GM12892 (cell line): Measurements from ENCODE around the gene NOL4.
A peak's percentile ranks its signal among the peaks of the same experiment; 100 is the strongest.

Experiments
- DNase-seq: peaks from one replicate; pipeline ENCODE4 v3.0.0; 2011; ENCODE audit not compliant: insufficient read length
- FAIRE-seq: peaks from 2 replicates; lab custom pipeline; 2011; peaks lifted over from hg19 to GRCh38; lab: Jason Lieb, UNC
- POLR2A ChIP-seq: IDR thresholded peaks from 2 replicates; pipeline ENCODE4 v1.6.1; 2011; ENCODE audit warnings: low read depth, low read length, control low read depth
- POLR2AphosphoS5 ChIP-seq: IDR thresholded peaks from 2 replicates; pipeline ENCODE4 v1.6.1; 2011; ENCODE audit warnings: low read depth, low read length, control low read depth
- TAF1 ChIP-seq: IDR thresholded peaks from 2 replicates; pipeline ENCODE4 v1.6.1; 2011; ENCODE audit warnings: low read depth, mild to moderate bottlenecking, control low read depth, low read length, borderline replicate concordance

NOL4 gene

GRCh38 chr18:34222307-34223163 is 2.2 kb downstream of the NOL4 start:
- peak; percentile 92 for FAIRE-seq
- DNase-seq = no peak
- TF ChIP-seq POLR2A (no peak), TAF1 (no peak), POLR2AphosphoS5 (0 out of 2 replicates have a peak, but pooled peaks have one; percentile 19)

- TF ChIP-seq POLR2AphosphoS5 (no peak), POLR2A (no peak), TAF1 (no peak)
- DNase-seq = no peak
- no peak for FAIRE-seq
Measured at GRCh38 chr18:34221971-34222306, 2.8 kb downstream of the NOL4 start.

- TF ChIP-seq TAF1 (no peak), POLR2AphosphoS5 (no peak), POLR2A (no peak)
- DNase-seq (no peak), FAIRE-seq (no peak)
Measured at GRCh38 chr18:34220081-34220815, 4.5 kb downstream of the NOL4 start.

DNA sequence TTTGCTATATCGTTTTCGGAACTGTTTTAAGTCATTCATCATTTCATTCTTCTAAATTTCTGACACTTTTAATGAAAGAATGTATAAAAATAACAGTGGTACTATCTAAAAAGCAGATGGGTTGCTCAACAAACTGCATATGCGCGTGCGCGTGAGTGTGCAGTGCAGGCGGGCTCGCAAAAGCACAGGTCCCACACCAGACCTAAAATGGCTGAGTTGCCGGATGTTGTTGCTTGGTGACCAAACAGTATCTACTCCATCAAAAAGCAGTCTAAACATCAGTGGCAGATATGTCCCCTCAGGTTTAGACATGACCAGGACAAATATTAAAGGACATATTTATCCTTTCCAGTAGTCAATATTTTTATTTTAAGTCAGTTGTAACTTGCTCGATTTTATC is 5.1 kb downstream of the NOL4 start:
- no peak for DNase-seq
- no peak for TF ChIP-seq POLR2A
- TF ChIP-seq TAF1 = no peak
- no peak for TF ChIP-seq POLR2AphosphoS5
- no peak for FAIRE-seq

- TF ChIP-seq POLR2A = no peak
- no peak for TF ChIP-seq TAF1
- no peak for TF ChIP-seq POLR2AphosphoS5
- DNase-seq (no peak), FAIRE-seq (no peak)
Measured at GRCh38 chr18:34212511-34212910, 12.2 kb downstream of the NOL4 start.

DNA sequence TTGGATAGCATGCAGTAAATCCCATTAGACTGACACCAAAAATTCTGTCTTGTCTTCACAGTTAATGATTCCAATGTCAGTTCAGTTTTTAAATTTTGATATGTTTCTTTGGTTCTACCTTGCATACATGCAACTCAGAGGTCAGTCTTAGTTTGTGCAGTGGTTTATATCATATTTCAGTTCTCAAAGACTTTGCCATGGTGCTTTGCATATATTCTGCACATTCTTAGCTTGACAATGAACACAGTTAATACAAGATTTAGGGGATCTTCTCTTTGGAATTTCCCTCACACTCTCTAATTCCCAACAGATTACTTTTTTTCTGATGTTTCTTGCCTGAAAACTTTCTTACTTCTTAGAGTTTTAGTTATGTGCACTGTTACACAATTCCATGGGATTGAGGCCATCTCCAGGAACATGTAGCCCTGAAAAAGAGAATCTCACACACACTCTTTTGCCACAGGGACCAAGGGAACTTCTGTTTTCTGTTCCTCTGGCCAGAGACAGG is 17.3 kb downstream of the NOL4 start:
- DNase-seq = no peak
- no peak for FAIRE-seq
- TF ChIP-seq POLR2A (no peak), TAF1 (no peak), POLR2AphosphoS5 (no peak)

- no peak for DNase-seq
- no peak for TF ChIP-seq POLR2AphosphoS5
- TF ChIP-seq TAF1 = no peak
- no peak for TF ChIP-seq POLR2A
- FAIRE-seq = no peak
Measured at GRCh38 chr18:34203866-34204265, 20.8 kb downstream of the NOL4 start.

DNA sequence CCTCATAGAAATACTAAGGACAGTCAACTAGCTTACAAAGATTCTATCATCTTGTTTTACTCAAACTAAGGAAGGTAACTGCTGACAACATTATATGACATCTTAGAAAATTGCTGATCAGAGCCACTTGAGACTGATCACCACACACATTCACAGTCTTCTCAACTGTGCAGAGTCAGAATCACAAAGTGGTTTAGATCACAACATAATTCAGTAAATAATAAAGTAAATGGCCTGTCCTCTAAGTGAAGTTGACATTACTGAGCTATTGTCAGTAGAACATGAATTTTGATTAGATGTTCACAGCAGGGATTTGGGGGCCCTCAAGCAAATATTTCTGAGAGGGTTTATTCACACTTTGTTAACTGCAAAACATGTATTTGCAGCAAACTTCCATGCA is 28.5 kb downstream of the NOL4 start:
- DNase-seq (no peak), FAIRE-seq (no peak)
- TF ChIP-seq POLR2AphosphoS5 = no peak
- no peak for TF ChIP-seq TAF1
- TF ChIP-seq POLR2A = no peak

DNA sequence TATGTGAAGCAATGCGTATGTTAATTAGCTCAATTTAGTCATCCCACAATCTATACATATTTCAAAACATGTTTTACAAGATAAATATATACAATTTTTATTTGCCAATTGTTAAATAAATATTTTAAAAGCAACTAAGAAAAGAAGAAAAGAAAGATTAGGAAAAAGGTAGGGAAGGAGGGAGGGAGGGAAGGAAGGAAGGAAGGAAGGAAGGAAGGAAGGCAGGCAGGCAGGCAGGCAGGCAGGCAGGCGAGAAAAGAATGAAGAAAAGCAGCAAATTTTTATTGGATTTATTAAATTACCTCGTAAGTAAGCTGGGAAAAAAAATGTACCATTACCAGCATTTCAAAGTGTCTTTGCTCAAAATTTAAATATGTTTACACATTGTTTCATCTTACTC is 30.5 kb downstream of the NOL4 start:
- no peak for TF ChIP-seq POLR2AphosphoS5
- TF ChIP-seq POLR2A = no peak
- no peak for TF ChIP-seq TAF1
- DNase-seq (no peak), FAIRE-seq (no peak)

GRCh38 chr18:34189656-34190435 is 34.9 kb downstream of the NOL4 start:
- no peak for DNase-seq
- no peak for FAIRE-seq
- TF ChIP-seq TAF1 = no peak
- TF ChIP-seq POLR2A = no peak
- TF ChIP-seq POLR2AphosphoS5 = no peak
